GM19239 (cell line): ENCODE results near the gene NOP9.
"Not testable (repeated sequence)": the region's sequence is repeated elsewhere in the genome, so short reads cannot be mapped to it uniquely, and the experiment has no call there.

Experiments
- DNase-seq: peaks from one replicate; pipeline ENCODE4 v3.0.0; 2011; ENCODE audit warnings: low spot score; ENCODE audit not compliant: insufficient read length
- FAIRE-seq: peaks from 2 replicates; lab custom pipeline; 2011; peaks lifted over from hg19 to GRCh38; lab: Jason Lieb, UNC

NOP9 gene

DNA sequence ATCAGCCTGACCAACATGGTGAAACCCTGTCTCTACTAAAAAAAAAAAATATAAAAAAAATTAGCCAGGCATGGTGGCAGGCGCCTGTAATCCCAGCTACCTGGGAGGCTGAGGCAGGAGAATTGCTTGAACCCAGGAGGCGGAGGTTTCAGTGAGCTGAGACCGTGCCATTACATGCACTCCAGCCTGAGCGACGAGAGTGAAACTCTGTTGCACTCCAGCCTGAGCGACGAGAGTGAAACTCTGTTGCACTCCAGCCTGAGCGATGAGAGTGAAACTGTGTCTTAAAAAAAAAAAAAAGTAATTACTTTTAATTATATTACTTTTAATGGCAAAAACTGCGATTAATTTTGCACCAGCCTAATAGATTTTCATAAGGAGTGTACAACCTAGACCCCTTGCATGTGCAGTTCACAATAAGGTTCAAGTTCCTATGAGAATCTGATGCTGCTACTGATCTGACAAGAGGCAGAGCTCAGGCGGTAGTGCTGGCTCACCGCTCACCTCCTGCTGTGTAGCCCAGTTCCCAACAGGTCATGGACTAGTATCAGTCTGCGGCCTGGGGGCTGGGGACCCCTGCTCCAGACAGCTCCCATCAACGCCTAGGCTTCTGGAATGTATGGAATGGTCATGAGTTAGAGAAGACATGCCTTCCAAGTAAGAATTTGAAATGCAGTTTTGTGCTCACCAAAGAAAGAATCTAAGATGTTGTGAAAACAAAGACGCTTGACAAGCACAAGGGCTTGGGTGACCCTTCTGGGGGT lies 21.7 kb downstream of the NOP9 start:
- FAIRE-seq (no peak), DNase-seq (no peak)

DNA sequence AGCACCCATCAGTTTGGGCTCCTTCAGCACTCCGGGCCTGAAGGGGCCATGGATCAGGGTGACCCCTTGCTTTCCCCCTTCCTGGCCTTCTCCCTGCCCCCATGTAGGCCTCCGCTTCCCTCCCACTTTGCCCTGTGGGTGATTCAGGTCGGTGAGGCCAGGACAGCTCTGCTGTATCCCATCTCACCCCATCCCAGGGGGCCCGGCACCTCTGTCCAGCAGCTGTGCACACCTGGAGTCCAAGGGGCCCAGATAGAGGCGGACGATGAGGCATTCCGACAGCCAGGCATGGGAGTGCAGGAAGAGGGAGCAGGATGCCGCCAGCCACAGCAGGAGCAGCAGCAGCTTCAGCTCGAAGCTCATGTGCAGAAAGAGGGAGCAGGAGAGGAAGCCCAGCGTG lies 23.0 kb downstream of the NOP9 start:
- DNase-seq (no peak), FAIRE-seq (no peak)

- DNase-seq, result no peak
- FAIRE-seq, result no peak
Measured at GRCh38 chr14:24323341-24323740, 23.7 kb downstream of the NOP9 start.

DNA sequence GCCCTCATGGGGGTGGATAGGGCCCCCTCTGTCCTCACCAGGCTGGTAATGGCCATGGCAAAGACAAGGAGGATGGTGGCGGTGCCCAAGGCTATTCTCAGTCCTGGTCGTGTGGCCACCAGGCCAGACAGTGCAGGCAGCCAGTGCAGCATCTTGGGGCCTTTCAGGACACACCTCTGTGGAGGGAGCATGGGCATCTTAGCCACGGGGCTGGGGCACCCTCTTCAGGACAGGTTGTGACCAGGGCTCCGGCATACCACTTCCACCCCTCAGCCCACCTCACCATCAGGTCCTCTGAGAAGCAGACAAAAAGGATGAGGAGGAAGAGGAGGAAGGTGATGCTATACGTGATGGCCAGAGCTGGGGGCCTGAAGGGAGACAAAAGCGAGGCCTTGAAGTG lies 24.4 kb downstream of the NOP9 start:
- FAIRE-seq, result no peak

GRCh38 chr14:24325041-24325530 lies 25.4 kb downstream of the NOP9 start:
- FAIRE-seq (no peak), DNase-seq (no peak)

More for the DNA sequence above, 24.4 kb downstream of the NOP9 start:
- DNase-seq, result no peak

DNA sequence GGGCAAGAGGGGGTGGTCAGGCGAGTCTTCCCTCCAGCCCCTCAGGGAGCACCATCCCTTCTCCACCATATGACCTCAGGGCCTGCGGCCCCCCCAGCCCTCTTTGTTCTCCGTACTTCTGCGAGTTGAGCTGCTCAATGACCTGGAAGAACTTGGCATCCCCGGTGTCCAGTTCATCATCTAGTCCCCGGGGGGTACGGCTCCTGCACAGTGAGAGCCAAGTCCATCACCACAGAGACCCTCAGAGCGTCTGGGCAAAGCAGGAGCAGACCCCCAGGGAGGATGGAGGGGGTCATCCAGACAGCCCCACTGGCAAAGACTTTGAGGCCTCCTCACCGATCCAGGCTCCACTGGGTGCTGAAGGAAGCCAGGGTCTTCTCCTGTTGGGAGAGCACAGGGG lies 26.3 kb downstream of the NOP9 start:
- no peak for DNase-seq
- no peak for FAIRE-seq

GRCh38 chr14:24327303-24327702 lies 27.7 kb downstream of the NOP9 start:
- FAIRE-seq (no peak), DNase-seq (no peak)

DNA sequence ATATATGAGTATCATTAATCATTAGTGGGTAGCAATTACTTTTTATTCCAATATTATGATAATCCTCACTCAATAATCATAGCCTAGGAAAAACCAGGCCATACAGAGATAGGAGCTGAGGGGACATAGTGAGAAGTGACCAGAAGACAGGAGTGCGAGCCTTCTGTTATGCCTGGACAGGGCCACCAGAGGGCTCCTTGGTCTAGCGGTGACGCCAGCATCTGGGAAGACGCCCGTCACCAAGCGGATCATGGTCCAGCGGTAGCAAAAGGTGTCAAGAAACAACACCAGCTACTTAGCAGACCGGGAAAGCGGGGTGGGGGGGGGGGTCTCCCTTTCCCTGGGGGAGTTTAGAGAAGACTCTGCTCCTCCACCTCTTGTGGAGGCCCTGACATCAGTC lies 28.3 kb downstream of the NOP9 start:
- not testable (repeated sequence) for DNase-seq, FAIRE-seq

DNA sequence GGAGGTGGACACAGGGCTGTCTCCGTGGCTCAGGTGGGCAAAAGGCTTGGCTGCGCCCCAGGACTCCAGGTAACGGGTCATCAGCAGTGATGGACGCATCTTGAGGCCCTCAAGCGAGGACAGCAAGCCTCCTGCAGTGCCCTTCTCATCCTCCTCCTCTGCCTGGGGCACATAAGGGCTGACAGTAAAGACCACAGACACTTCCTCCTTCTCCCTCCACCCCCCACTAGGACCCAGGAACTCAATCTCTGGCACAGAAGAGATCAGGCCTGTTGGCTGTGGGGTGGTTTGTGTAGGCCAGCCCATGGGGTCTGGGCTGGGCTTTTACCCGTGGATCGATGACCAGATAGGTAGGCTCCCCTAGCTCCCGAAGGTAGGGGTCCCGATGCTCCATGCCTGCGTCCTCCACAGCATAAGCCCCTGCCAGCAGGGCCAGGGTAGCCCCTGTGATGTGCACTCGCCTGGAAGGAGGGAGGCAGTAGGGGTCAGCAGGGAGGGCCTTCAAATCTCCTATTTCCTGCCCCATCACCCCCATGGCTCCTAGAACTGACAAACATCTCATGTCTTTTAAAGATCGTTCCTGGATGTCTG lies 29.5 kb downstream of the NOP9 start:
- FAIRE-seq (no peak), DNase-seq (no peak)

DNA sequence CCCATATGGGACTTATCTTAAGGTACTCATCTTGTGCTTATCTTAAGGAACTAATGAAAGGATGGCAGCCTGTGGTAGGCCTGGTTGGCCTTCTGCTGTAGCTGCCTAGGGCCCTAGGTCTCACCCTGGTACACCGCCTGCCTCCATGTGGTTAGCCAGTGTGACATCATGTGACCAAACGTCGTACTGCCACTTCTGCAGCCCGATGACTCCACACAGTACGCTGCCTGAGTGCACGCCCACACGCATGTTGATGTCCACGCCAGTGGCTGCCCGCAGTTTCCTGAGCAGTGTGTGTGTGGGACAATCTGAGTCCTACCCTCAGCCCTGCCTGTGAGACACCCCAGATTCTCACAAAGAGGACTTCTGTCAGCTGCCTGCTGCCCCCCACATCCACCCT lies 30.1 kb downstream of the NOP9 start:
- DNase-seq (no peak), FAIRE-seq (no peak)

DNA sequence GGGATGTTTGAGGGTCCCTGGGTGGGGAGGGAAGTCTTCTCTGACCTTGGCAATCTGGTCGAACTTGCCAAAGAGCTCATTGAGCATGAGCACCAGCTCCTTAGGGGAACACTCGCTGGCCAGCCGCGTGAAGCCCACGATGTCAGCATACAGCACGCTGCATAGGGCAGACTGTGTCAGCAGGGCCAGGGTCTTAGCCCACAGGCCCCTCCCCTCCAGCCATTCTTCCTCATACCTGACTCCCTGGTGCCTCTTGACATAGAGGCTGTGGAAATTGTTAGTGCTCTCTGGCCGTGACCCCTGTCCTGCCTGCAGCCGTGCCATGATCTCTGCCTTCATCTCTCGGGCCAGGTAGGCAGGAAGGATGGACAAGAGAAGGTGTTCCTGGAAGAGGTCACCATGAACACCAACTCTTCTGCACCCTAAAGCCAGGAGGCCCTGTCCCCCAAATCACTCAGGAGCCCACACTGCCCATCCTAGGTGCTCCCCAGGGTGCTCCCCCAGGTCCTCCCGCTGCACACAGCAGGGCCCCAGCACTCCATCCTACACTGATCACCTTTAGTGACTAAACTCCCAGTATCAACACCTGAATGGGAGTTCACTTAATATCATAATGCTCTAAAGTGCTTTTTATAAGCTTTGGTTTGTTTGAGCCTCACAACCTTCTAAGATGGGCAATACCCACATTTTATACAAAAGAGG lies 31.5 kb downstream of the NOP9 start:
- FAIRE-seq (no peak), DNase-seq (no peak)

DNA sequence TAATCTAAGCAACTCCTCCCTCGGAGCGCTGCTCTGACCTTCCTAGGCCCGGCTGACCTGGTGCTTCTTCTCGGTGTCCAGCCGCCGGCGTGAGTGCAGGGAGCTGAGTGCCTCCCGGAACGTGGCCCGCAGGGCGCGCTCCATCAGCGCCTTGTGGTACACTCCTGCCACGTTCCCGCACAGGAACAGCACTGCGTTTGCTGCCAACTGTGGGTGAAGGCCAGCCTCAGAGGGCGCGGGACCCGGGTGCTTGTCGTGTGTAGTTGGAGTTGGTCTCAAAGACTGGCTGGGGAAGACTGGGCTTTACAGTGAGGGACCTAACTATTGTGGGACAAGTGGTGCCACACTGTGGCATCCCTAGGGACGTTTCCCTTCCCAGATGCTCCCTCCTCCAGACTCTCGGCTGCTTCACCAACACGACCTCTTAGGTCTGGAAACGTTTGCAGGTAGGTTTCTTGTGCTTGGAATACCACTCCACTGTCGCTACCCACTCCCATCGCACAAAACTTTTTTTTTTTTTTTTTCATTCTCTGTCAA lies 32.1 kb downstream of the NOP9 start:
- FAIRE-seq (no peak), DNase-seq (no peak)

GRCh38 chr14:24332268-24332993 lies 32.8 kb downstream of the NOP9 start:
- FAIRE-seq (peak; percentile 96), DNase-seq (peak; percentile 95)

- DNase-seq, result no peak
- FAIRE-seq, result no peak
Measured at GRCh38 chr14:24334431-24335291, 35.0 kb downstream of the NOP9 start, which contains the start of gene ADCY4. Gene ADCY4 (minus strand): TSS chr14:24335071. CDS start chr14:24334652, 419 bp downstream.

GRCh38 chr14:24335461-24336171 lies 36.0 kb downstream of the NOP9 start:
- DNase-seq, result no peak
- FAIRE-seq, result no peak

DNA sequence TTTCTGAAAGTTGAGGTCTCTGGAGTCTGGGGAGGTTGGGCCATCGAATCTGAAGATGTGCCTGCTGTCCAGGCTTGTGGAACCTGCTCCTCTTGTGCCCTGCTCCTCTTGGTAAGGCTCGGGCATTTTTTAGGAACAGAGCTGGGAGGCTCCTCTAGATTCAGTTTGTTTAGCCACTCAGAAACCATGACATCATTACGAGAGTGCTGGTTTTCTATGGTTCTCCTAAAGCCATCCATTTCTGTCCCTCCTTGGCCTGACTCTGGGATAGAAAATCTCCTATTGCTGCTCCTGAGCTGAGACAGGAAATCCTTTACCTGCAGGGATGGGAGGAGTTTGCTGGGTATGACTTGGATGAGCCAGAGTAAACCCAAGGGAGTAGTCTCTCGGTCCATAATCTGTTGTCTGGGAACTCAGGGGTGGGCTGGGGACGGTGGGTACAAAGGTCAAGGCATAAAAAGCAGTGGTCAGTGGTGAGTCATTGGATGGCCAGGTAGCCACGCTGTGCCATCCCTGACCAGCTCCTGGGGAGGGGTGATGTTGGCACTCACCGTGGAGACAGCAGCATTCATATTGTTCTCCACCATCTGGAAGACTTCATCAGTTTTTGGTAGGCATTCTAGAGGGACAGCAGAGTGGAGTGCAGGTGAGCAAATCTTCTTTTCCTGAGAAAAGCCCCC lies 37.6 kb downstream of the NOP9 start:
- DNase-seq, result no peak
- no peak for FAIRE-seq

DNA sequence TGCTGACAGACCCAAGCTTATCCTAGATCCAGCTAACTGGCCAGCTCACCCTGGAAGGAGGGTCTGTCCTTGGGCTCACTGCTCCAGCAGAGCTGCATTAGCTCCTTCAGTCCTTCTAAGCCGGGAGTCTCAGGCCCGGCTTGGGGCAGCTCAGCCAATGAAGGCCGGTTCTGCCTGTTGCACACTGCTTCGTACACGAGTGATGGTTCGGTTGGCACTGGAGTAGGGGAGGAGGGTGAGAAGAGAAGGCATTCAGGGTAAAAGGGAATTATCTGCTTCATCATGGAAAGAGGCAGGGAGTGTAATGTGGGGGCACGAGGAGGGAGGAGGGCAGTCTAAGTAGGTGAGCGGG lies 38.1 kb downstream of the NOP9 start:
- FAIRE-seq, result no peak
- no peak for DNase-seq

DNA sequence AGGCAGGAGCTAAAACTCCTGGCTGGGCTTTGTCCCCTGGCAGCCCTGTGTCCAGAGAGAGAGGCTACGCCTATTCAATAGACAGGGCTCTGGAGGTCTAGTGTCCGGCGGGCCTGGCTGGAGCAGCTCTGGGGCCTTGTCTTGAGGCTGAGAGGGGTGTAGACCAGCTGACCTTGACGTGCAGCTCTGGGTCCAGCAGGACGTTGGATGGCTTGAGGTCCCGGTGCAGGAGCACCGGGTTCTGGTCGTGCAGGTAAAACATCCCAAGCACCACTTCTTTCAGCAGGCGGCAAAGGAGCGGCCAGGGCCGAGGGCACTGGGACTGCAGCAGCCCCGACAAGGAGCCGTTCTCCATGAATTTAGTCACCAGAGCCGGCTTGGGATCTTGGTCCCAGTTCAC lies 39.2 kb downstream of the NOP9 start:
- no peak for DNase-seq
- no peak for FAIRE-seq
